Stimulated activated CD8-positive, alpha-beta memory T cell treated with anti-CD3 and anti-CD28 coated beads, Interleukin-7, amount 100 ng/mL, for 4 hours (primary cell): Measurements from ENCODE around the gene SLC15A1.

Source experiments
- DNase-seq, 2 donors: peaks; one replicate each; pipeline ENCODE4 v3.0.0-alpha.2; 2020; ENCODE audit warnings: low read depth in 2 of 2

The SLC15A1 gene

GRCh38 chr13:98752467-98753290 lies at the start of gene SLC15A1:
TSS of gene SLC15A1 (minus strand) at chr13:98752672. CDS start at chr13:98752598, 74 bp downstream.
- no peak for DNase-seq

- no peak for DNase-seq
Observed at GRCh38 chr13:98801626-98802418, 49.4 kb upstream of the SLC15A1 start.

- no peak for DNase-seq
Observed at GRCh38 chr13:98800078-98800477, 47.6 kb upstream of the SLC15A1 start.

- no peak for DNase-seq
Observed at GRCh38 chr13:98798849-98799645, 46.6 kb upstream of the SLC15A1 start.

GRCh38 chr13:98797456-98797855 lies 45.0 kb upstream of the SLC15A1 start:
- DNase-seq: no peak

- DNase-seq: no peak
Observed at GRCh38 chr13:98796798-98797197, 44.3 kb upstream of the SLC15A1 start.

GRCh38 chr13:98796191-98796590 lies 43.7 kb upstream of the SLC15A1 start:
- no peak for DNase-seq

GRCh38 chr13:98795220-98795619 lies 42.7 kb upstream of the SLC15A1 start:
- DNase-seq: no peak

- DNase-seq: no peak
Observed at GRCh38 chr13:98794498-98794897, 42.0 kb upstream of the SLC15A1 start.

GRCh38 chr13:98792785-98793495 lies 40.5 kb upstream of the SLC15A1 start:
- no peak for DNase-seq

- no peak for DNase-seq
Observed at GRCh38 chr13:98792321-98792720, 39.8 kb upstream of the SLC15A1 start.

GRCh38 chr13:98791611-98792010 lies 39.1 kb upstream of the SLC15A1 start:
- no peak for DNase-seq

- no peak for DNase-seq
Observed at GRCh38 chr13:98787996-98788395, 35.5 kb upstream of the SLC15A1 start.

GRCh38 chr13:98787173-98787572 lies 34.7 kb upstream of the SLC15A1 start:
- no peak for DNase-seq

- DNase-seq: no peak
Observed at GRCh38 chr13:98786023-98786422, 33.6 kb upstream of the SLC15A1 start.

GRCh38 chr13:98785405-98785804 lies 32.9 kb upstream of the SLC15A1 start:
- DNase-seq: no peak

- DNase-seq: no peak
Observed at GRCh38 chr13:98784666-98785065, 32.2 kb upstream of the SLC15A1 start.

- DNase-seq: no peak
Observed at GRCh38 chr13:98783856-98784478, 31.5 kb upstream of the SLC15A1 start.

- DNase-seq: no peak
Observed at GRCh38 chr13:98782654-98783053, 30.2 kb upstream of the SLC15A1 start.

GRCh38 chr13:98781905-98782304 lies 29.4 kb upstream of the SLC15A1 start:
- DNase-seq: no peak

GRCh38 chr13:98781470-98781869 lies 29.0 kb upstream of the SLC15A1 start:
- DNase-seq: no peak
